ENCODE results near the gene TULP4.

The TULP4 gene

DNA sequence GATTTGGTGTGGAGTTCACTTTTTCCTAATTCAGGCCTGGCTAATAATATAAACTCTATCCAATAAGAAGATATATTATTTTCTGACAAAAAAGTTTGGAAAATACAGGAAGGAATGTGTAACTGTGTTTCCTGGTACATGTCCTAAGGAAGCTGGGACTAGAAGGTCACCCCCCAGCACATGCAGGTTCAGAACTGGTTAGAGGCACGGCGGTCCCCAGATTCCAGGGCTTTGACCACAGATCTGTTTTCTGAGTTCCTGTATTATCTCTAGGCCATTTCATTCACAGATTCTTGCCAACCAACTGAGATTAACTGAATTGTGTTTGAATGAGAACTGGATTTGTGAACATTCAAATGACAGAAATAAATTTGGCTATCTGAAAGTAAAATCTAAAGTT is 94.5 kb downstream of the TULP4 start:
- H3K4me3 ChIP-seq (ENCODE audit: low read depth, low read length) = no peak overlapping the region
- DNase-seq (ENCODE audit: low read depth) = no peak
- TF ChIP-seq, protein P1, sequence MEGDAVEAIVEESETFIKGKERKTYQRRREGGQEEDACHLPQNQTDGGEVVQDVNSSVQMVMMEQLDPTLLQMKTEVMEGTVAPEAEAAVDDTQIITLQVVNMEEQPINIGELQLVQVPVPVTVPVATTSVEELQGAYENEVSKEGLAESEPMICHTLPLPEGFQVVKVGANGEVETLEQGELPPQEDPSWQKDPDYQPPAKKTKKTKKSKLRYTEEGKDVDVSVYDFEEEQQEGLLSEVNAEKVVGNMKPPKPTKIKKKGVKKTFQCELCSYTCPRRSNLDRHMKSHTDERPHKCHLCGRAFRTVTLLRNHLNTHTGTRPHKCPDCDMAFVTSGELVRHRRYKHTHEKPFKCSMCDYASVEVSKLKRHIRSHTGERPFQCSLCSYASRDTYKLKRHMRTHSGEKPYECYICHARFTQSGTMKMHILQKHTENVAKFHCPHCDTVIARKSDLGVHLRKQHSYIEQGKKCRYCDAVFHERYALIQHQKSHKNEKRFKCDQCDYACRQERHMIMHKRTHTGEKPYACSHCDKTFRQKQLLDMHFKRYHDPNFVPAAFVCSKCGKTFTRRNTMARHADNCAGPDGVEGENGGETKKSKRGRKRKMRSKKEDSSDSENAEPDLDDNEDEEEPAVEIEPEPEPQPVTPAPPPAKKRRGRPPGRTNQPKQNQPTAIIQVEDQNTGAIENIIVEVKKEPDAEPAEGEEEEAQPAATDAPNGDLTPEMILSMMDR (IDR thresholded peaks at IDR 0.05; ENCODE audit: low read depth, low read length, missing control alignments) = no peak

- TF ChIP-seq, protein P1 (IDR thresholded peaks at IDR 0.05; ENCODE audit: low read depth, low read length, missing control alignments) = no peak
- no peak for DNase-seq (ENCODE audit: low read depth)
- H3K4me3 ChIP-seq (ENCODE audit: low read depth, low read length) = no peak overlapping the region
Observed at GRCh38 chr6:158408013-158408412, 95.7 kb downstream of the TULP4 start.

GRCh38 chr6:158408552-158409130 is 96.4 kb downstream of the TULP4 start:
- H3K4me3 ChIP-seq (ENCODE audit: low read depth, low read length) = no peak overlapping the region
- TF ChIP-seq, protein P1 (IDR thresholded peaks at IDR 0.05; ENCODE audit: low read depth, low read length, missing control alignments) = no peak
- DNase-seq (ENCODE audit: low read depth) = no peak

DNA sequence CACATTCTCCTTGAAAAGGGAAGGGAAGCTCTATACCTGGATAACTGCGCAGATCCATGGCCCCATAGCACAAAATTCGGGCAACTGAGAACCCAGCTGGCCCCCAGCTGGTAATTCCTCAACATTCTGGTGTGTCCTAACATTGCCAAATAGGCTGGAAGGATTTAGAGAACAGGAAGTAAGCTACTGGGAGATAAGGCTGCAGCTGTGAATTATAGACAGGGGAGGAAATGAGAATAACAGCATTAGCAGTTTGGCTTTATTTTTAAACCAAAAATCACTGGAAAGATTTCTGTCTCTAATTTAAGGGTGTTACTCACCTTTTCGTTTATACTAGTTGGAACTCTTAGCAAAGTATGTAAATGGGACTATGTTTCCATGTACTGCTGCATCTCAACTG is 97.2 kb downstream of the TULP4 start:
- no peak for DNase-seq (ENCODE audit: low read depth)

DNA sequence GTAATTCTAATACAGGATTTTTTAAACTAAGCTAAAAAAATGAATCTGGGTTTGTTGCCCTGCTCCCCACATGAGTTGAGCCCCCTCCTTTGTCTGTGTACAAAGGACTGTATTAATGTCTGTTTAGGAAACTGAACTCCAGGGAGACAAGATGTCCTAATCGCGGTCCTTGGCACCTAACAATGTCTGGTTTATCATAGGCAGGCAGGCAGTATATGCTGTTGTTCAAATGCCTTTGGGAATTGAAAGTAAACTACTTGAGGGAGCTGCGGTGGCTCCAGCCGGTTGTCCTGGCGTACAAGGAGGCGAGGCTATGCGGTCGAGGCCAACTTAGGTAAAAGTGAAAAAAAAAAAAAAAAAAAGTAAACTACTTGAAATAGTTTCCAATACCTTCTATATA is 98.5 kb downstream of the TULP4 start:
- no peak overlapping the region for H3K4me3 ChIP-seq (ENCODE audit: low read depth, low read length)
- no peak for DNase-seq (ENCODE audit: low read depth)
- TF ChIP-seq, protein P1 (IDR thresholded peaks at IDR 0.05; ENCODE audit: low read depth, low read length, missing control alignments) = no peak

More for the DNA sequence above, 97.2 kb downstream of the TULP4 start:
- H3K4me3 ChIP-seq (ENCODE audit: low read depth, low read length) = no peak overlapping the region
- TF ChIP-seq, protein P1 (IDR thresholded peaks at IDR 0.05; ENCODE audit: low read depth, low read length, missing control alignments) = no peak

GRCh38 chr6:158411998-158412397 is 99.7 kb downstream of the TULP4 start:
- no peak for DNase-seq (ENCODE audit: low read depth)
- TF ChIP-seq, protein P1 (IDR thresholded peaks at IDR 0.05; ENCODE audit: low read depth, low read length, missing control alignments) = no peak
- no peak overlapping the region for H3K4me3 ChIP-seq (ENCODE audit: low read depth, low read length)

GRCh38 chr6:158413028-158413427 is 100.8 kb downstream of the TULP4 start:
- no peak overlapping the region for H3K4me3 ChIP-seq (ENCODE audit: low read depth, low read length)
- TF ChIP-seq, protein P1 (IDR thresholded peaks at IDR 0.05; ENCODE audit: low read depth, low read length, missing control alignments) = no peak
- no peak for DNase-seq (ENCODE audit: low read depth)
